Prostate gland (tissue), 2 donors: Measurements from ENCODE around the gene USP17L29.
"Not testable (repeated sequence)": the region's sequence is repeated elsewhere in the genome, so short reads cannot be mapped to it uniquely, and the experiment has no call there.

ENCODE experiments used
- CTCF ChIP-seq, 4 experiments: fragments of 200-600 bp in 2 of 4; fragments of 450-650 bp in 2 of 4; sonication (generic) in 2 of 4; IDR thresholded peaks; 1 replicate in 3 of 4; 2 replicates in 1 of 4; pipeline ENCODE4 v1.5.1; 2016 to 2019; ENCODE audit warnings: antibody characterized with exemption in 4 of 4, mild to moderate bottlenecking in 2 of 4, moderate library complexity in 2 of 4
- POLR2A ChIP-seq: fragments of 450-650 bp; IDR thresholded peaks from one replicate; pipeline ENCODE4 v1.6.1; 2016; ENCODE audit warnings: antibody characterized with exemption, mild to moderate bottlenecking
- POLR2AphosphoS5 ChIP-seq: sonication (generic); formaldehyde crosslinking; IDR thresholded peaks from one replicate; pipeline ENCODE4 v1.6.1; 2017; ENCODE audit warnings: antibody characterized with exemption

- not testable (repeated sequence) for TF ChIP-seq POLR2A; CTCF (IDR thresholded peaks at IDR 0.05); POLR2AphosphoS5
Measured at GRCh38 chr4:9362829-9363228, 9.4 kb downstream of the USP17L29 start, which contains the start of gene USP17L30.
